Cardiac atrium fibroblast (primary cell): ENCODE data around the gene FMN1. TPM values are rescaled to one million over a fixed set of nuclear protein-coding genes. Genes with fewer than 3 reads are reported as not detected.

ENCODE experiments used
- total RNA-seq: library from RNA; depleted of rRNA; stranded (reverse); fragments of >200 nt; gene quantifications from 2 replicates; pipeline ENCODE4 v1.2.3, GENCODE V29; 2015

FMN1 gene, protein sequence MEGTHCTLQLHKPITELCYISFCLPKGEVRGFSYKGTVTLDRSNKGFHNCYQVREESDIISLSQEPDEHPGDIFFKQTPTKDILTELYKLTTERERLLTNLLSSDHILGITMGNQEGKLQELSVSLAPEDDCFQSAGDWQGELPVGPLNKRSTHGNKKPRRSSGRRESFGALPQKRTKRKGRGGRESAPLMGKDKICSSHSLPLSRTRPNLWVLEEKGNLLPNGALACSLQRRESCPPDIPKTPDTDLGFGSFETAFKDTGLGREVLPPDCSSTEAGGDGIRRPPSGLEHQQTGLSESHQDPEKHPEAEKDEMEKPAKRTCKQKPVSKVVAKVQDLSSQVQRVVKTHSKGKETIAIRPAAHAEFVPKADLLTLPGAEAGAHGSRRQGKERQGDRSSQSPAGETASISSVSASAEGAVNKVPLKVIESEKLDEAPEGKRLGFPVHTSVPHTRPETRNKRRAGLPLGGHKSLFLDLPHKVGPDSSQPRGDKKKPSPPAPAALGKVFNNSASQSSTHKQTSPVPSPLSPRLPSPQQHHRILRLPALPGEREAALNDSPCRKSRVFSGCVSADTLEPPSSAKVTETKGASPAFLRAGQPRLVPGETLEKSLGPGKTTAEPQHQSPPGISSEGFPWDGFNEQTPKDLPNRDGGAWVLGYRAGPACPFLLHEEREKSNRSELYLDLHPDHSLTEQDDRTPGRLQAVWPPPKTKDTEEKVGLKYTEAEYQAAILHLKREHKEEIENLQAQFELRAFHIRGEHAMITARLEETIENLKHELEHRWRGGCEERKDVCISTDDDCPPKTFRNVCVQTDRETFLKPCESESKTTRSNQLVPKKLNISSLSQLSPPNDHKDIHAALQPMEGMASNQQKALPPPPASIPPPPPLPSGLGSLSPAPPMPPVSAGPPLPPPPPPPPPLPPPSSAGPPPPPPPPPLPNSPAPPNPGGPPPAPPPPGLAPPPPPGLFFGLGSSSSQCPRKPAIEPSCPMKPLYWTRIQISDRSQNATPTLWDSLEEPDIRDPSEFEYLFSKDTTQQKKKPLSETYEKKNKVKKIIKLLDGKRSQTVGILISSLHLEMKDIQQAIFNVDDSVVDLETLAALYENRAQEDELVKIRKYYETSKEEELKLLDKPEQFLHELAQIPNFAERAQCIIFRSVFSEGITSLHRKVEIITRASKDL (N-terminal part only)
- not detected in 2 replicates for total RNA-seq

DNA sequence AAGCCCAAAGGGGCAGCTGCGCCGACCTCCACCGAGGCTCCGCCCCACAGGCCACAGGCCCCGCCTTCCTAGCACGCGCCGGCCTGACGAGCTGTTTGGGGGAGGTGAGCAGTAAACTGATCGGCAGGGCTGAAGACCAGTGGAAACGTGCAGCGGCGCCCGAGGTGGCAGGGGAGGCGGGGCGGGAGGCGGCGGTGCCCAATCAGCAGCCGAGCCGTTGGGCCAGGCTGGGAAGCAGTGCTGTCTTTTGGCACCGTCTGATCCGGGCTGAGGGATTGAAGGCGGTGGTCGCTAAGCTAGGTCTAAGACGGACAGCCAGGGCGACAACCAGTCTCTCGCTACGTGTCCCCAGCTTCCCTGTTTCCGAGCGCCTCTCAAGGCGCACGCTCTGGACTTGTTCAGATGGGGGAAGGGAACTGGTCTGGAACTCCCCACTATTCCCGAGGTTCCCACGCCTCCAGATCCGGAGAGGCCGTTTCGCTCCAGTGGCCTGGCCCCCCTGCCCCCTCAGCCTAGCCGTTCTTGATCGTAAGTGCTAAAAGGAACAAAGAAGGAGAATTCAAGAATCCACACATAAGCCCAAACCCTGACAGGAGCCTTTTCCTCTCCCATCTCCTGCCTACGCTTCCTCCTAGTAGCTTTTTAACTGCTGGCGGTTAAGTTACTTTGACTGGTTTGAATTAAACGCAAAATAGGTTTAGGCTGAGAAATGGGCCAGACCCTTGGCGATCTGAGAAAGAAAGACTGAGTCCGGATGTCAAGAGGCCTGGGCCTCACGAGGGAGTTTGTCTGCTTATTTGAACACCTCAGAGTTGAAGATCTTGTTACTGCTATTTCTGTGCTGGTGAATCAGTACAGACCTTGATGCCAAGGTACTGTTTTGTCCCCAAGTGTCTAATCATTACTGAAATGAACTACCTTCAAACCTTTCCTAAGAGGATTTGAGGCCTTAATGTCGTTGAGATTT, at the start of gene FMN1:
Gene FMN1 (minus strand): TSS at position 11 of the 967 bp plus-strand sequence. CDS start 39,800 bp downstream, outside the sequence.

DNA sequence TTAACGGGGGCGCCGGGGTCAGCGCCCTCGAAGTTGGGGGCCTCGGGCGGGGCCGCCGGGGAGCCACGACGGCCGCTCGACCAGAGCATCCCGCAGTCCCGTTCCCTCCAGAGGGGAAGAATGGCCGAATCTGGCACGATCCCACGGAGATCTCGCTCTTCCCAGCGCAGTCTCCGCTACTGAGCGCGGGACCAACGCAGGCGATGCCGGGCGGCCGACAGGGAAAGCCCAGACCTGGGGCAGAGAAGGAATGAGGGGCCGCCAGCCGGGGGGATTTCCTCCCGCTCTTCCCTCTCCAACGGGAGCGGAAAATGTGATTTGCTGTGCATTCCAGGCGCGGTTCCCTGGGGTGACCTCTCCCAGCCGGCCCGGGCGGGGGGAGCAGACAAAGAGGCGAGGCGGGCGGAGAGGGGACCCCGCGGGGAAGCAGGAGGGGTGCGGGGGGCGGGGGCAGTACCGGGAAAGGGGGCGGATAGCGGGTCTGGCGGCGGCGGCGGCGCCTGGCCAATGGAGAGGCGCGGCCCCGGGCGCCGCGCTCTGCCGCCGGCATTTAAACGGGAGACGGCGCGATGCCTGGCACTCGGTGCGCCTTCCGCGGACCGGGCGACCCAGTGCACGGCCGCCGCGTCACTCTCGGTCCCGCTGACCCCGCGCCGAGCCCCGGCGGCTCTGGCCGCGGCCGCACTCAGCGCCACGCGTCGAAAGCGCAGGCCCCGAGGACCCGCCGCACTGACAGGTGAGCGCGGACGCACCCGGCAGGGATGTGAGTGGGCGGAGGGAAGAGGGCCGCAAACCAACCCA, 476.9 kb downstream of the FMN1 start, which contains the start of gene GREM1:
Gene GREM1 (plus strand): TSS at position 579 of the 801 bp plus-strand sequence. CDS start 12,687 bp downstream, outside the sequence.

Other genes starting within 250 kb of the FMN1 start
- not detected in 2 replicates for gene RYR3, start 116.3 kb upstream of the FMN1 start, total RNA-seq